Small intestine (tissue), 7 donors: ENCODE data around the gene TEKTIP1. TPM values are rescaled to one million over a fixed set of nuclear protein-coding genes. Genes with fewer than 3 reads are reported as not detected.

Experiments used
- DNase-seq, 2 donors: peaks; one replicate each; pipeline versions ENCODE4 v3.0.0 to v3.0.0-alpha.2; 2013
- FAIRE-seq: peaks from 2 replicates; lab custom pipeline; 2012; peaks lifted over from hg19 to GRCh38; lab: Jason Lieb, UNC
- H3K27ac ChIP-seq, 3 donors: one replicate each; pipeline ENCODE4 v1.5.1; 2013; ENCODE audit warnings: low read length in 2 of 3, mild to moderate bottlenecking in 2 of 3, control low read depth in 1 of 3, inconsistent platforms in 1 of 3, low read depth in 1 of 3, moderate library complexity in 1 of 3
- H3K27me3 ChIP-seq, 3 donors: one replicate each; pipeline ENCODE4 v1.6.1; 2013; ENCODE audit warnings: low read length in 3 of 3, inconsistent platforms in 1 of 3; ENCODE audit not compliant: control insufficient read depth in 3 of 3, insufficient read depth in 3 of 3
- H3K36me3 ChIP-seq, 3 donors: one replicate each; pipeline ENCODE4 v1.6.1; 2013; ENCODE audit warnings: low read length in 3 of 3, inconsistent platforms in 1 of 3, low read depth in 1 of 3, mild to moderate bottlenecking in 1 of 3, moderate library complexity in 1 of 3; ENCODE audit not compliant: control insufficient read depth in 3 of 3, insufficient read depth in 2 of 3
- H3K4me1 ChIP-seq, 3 donors: one replicate each; pipeline ENCODE4 v1.6.1; 2013; ENCODE audit warnings: low read length in 2 of 3, inconsistent platforms in 1 of 3, low read depth in 1 of 3, mild to moderate bottlenecking in 1 of 3, moderate library complexity in 1 of 3; ENCODE audit not compliant: control insufficient read depth in 3 of 3, insufficient read depth in 2 of 3
- H3K4me3 ChIP-seq, 3 donors: one replicate each; pipeline ENCODE4 v1.5.1; 2013; ENCODE audit warnings: low read length in 3 of 3, control low read depth in 1 of 3, inconsistent platforms in 1 of 3, low read depth in 1 of 3, mild to moderate bottlenecking in 1 of 3, moderate library complexity in 1 of 3
- H3K9me3 ChIP-seq, 2 donors: one replicate each; pipeline ENCODE4 v1.6.1; 2013; ENCODE audit warnings: low read depth in 1 of 2, low read length in 1 of 2; ENCODE audit not compliant: control insufficient read depth in 2 of 2, insufficient read depth in 1 of 2
- WGBS, 3 donors: extraction: QIAGEN DNeasy Blood & Tissue Kit; methylation state at CpG; one replicate each; pipeline ENCODE4 v1.1.7; 2013; 5-methylcytosine and 5-hydroxymethylcytosine counted together
- polyA plus RNA-seq, 4 donors: library from polyadenylated mRNA; stranded (reverse) in 3 of 4; unstranded in 1 of 4; fragments of 200-250 nt in 3 of 4; fragments of 120-200 nt in 1 of 4; gene quantifications; one replicate each; pipeline versions ENCODE4 v1.2.1 to v1.2.3, GENCODE V29; 2013
- donor health status: healthy with polysubstance abuse.
- donor health status: control.
- donor health status: control.
- donor health status: Bipolar disorder and iron deficiency.
- donor health status: healthy.

TEKTIP1 gene
- polyA plus RNA-seq, 4 donors = 0.73 to 3.3 (median 1.3) TPM; not detected in 1

DNA sequence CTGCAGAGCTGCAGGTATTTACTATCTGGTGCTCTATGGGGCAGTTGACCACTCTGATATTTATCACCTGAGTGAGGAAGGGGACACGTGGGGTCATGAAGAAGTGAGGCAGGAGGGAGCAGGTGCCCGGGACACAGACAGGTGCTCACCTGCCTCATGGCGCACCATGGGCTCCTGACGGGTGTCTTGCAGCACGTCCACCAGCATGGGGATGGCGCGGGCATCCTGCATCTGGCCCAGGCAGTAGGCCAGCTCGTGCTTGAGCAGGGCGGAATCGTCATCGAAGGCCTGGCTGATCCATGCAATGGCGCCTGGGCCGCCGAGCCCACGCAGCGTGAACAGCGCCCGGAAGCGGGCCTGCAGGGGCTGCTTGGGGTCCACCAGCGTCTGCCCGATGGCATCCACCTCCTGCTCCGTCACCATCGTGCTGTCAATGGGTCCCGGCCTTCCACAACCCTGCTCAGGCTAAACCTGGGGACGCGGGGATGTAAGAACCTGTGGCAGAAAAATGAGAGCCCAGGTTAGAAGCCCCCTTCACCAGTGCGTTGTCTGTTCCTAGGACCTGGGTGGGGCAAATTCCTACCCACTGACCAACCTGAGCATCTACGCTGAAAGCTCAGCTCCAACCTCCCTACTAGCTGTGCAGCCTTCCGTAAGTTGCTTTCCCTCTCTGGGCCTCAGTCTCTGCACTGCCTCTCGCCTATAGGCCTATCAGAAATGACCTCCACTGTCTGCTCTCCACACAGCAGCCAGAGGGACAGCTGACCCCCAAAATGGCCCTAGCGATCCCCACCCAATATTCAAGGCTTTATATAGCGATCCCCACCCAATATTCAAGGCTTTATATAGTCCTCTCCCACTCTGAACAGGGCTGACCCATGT, 42.3 kb upstream of the TEKTIP1 start:
- Histone ChIP-seq H3K36me3 (peaks cover 2 to 61% (median 7%) of the 10 kb centered on the region in 3 donors), H3K27ac (no peak overlapping the region), H3K9me3 (no peaks in the 10 kb centered on the region), H3K4me3 (no peak overlapping the region), H3K27me3 (no peaks in the 10 kb centered on the region), H3K4me1 (peaks cover 0 to 4% (median 0%) of the 10 kb centered on the region in 3 donors)
- DNase-seq (no peak), FAIRE-seq (no peak)
- 95 to 97% (median 96%) methylated on average over 31 to 32 of the region's 32 CpGs for WGBS, 3 donors

DNA sequence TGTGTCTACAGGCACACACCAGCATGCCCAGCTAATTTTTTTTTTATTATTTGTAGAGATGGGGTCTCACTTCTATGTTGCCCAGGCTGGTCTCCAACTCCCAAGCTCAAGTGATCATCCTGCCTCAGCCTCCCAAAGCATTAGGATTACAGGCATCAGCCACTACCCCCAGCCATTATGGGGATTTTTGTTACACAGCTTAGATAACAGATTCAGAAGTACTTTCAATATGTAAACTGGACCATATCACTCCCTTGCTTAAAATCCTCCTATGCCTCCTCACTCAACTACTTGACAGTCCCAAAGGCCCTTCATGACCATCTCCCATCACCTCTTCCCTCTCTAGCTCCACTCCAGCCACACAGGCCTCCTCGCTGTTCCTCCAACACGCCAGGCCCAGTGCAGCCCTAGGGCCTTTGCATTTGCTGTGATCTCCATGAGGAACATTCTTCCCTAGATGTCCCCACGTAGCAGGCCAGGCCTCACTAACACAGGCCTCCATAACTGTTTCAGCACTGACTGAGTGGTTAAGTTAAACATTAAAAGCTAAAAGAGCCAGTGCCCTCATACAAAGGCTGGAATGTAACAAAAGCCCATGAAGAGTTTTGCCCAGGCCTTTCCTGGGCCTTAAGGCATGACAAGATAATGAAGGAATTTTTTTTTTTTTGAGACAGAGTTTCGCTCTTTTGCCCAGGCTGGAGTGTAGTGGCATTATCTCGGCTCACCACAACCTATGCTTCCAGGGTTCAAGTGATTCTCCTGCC, 41.0 kb upstream of the TEKTIP1 start:
- no peak for FAIRE-seq
- Histone ChIP-seq H3K27ac (no peak overlapping the region), H3K9me3 (no peaks in the 10 kb centered on the region), H3K4me1 (peaks cover 0 to 4% (median 0%) of the 10 kb centered on the region in 3 donors), H3K4me3 (no peak overlapping the region), H3K36me3 (peaks cover 0 to 49% (median 4%) of the 10 kb centered on the region in 3 donors), H3K27me3 (no peaks in the 10 kb centered on the region)
- no peak for DNase-seq
- WGBS, 3 donors = 96 to 98% (median 97%) methylated on average over 5 of the region's 5 CpGs

DNA sequence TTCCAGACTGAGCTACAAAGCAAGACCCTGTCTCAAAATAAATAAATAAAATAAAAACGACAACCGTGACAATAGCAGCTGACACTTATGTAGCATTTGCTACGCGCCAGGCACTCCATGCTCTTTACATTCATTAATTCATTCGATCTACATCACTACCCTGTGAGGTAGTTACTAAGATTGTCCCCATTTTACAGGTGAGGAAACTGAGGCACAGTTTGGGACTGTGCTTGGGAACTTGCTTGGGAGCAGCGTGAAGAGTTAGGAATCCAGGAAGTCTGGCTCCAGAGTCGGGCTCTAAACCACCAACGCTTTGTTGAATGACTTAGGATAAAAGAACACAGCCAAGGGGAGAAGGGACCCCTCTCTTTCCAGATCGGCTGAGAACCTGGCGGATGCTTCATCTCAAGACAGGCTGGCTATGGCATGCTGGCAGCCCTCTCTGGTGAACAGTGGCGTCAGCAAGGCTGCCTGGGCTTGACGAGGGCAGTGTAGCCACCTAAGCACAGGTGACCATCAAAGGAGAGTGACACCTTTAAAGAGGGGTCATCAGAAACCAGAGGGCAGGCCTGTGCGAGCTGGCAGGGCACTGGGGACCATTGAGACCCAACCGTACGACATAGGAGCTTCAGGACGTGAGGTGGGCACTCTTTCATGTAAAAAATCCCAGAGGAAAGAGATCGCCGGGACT, 39.1 kb upstream of the TEKTIP1 start:
- H3K9me3 ChIP-seq = no peaks in the 10 kb centered on the region
- WGBS, 3 donors = 23 to 24% (median 23%) methylated on average over 18 of the region's 18 CpGs
- peak overlapping the region; percentile 63 to 96 (median 66) for H3K4me3 ChIP-seq
- H3K27me3 ChIP-seq = no peaks in the 10 kb centered on the region
- DNase-seq (no peak), FAIRE-seq (no peak)
- peaks cover 0 to 4% (median 0%) of the 10 kb centered on the region in 3 donors for H3K4me1 ChIP-seq
- peaks cover 0 to 32% (median 0%) of the 10 kb centered on the region in 3 donors for H3K36me3 ChIP-seq
- H3K27ac ChIP-seq = peak overlapping the region; percentile 67 to 96 (median 86)

DNA sequence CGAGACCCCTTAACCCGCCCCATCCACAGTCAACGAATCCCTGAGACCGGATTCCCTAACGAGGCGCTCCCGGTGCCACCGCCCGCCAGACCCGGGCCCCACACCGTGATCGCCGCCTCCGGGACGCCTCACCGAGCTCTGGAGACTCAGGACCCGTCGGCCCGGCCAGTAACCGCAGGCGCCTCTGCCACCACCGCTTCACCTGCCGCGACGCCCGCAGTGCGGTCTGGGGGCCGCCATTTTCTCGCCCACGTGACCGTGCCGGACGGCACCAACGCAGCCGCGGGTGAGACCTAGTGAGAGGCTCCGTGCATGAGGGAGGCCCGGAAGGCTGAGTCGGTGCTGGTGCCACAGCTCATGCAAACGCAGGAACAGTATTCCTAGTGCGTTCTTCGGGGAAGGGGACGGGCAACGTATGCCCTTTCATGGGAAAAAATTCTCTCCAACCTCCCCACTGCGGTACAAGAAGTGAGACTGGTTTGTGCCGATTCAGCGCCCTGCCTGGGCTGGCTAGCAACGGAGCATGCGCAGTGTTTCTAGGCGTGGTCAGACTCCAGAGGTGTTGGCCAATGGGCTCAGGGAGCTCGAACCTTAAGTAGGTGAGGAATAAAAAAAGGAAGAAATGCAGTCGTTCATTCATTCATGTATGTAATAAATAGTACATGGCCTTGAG, 38.4 kb upstream of the TEKTIP1 start, which contains the start of gene DOHH:
TSS of gene DOHH (minus strand) at position 246 of the 673 bp plus-strand sequence. CDS start 3,860 bp downstream, outside the sequence.
- H3K27me3 ChIP-seq = no peaks in the 10 kb centered on the region
- H3K4me3 ChIP-seq = peak within 1 kb of the TSS; percentile 63 to 96 (median 66)
- peaks cover 0 to 4% (median 0%) of the 10 kb centered on the region in 3 donors for H3K4me1 ChIP-seq
- DNase-seq = peak; percentile 98 to 99
- FAIRE-seq = no peak
- H3K36me3 ChIP-seq = peaks cover 0 to 25% (median 0%) of the 10 kb centered on the region in 3 donors
- 0% methylated on average over 41 to 52 of the region's 52 CpGs for WGBS, 3 donors
- H3K27ac ChIP-seq = peak within 1 kb of the TSS; percentile 67 to 96 (median 86)
- H3K9me3 ChIP-seq = no peaks in the 10 kb centered on the region

DNA sequence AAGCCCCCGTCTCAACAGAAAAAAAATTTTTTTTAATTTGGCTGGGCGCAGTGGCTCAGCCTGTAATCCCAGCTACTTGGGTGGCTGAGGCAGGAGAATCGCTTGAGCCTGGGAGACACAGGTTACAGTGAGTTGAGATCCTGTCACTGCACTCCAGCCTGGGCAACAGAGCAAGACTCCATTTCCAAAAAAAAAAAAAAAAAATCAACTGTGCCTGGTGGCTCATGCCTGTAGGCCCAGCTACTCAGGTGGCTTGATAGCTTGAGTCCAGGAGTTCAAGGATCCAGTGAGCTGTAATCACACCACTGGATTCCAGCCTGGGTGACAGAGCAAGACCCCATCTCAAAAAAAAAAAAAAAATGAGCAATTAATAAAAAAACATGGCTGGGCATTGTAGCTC, 37.2 kb upstream of the TEKTIP1 start:
- no peak for DNase-seq
- Histone ChIP-seq H3K27ac (no peak overlapping the region), H3K4me1 (peaks cover 0 to 4% (median 0%) of the 10 kb centered on the region in 3 donors), H3K36me3 (peaks cover 0 to 13% (median 0%) of the 10 kb centered on the region in 3 donors), H3K9me3 (no peaks in the 10 kb centered on the region), H3K4me3 (no peak overlapping the region), H3K27me3 (no peaks in the 10 kb centered on the region)
- FAIRE-seq = no peak
- 86 to 92% (median 89%) methylated on average over 3 of the region's 3 CpGs for WGBS, 3 donors

DNA sequence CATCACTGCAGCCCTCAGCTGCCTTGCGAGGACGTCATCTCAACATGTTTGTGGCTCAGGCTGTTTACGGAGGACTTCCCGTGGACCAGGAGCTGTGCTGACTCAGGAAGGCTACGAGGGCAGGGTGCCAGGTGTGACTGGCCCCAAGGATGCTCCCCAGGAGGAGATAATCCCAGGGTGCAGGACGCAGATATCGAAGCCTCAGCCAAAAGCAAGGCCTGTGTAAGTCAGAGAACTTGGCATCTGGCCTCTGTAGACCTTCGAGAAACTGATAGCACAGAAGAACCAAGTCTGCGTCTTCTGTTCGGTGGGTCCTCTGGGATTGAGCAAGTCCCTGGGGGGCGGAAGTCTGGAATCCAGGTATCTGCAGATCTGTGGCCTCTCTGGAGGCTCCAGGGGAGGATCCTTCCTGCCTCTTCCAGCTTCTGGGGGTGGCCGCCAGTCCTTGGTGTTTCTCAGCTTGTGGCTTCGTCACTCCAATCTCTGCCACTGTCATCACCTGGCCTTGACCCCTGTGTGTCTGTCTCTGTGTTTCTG, 35.9 kb upstream of the TEKTIP1 start:
- DNase-seq (no peak), FAIRE-seq (no peak)
- peaks cover 0 to under 1% (median 0%) of the 10 kb centered on the region in 3 donors for H3K36me3 ChIP-seq
- H3K27ac ChIP-seq = no peak overlapping the region
- no peak overlapping the region for H3K4me3 ChIP-seq
- WGBS, 3 donors = 80 to 88% (median 84%) methylated on average over 13 of the region's 13 CpGs
- no peaks in the 10 kb centered on the region for H3K9me3 ChIP-seq
- peaks cover 0 to 9% (median 0%) of the 10 kb centered on the region in 3 donors for H3K4me1 ChIP-seq
- H3K27me3 ChIP-seq = no peaks in the 10 kb centered on the region

DNA sequence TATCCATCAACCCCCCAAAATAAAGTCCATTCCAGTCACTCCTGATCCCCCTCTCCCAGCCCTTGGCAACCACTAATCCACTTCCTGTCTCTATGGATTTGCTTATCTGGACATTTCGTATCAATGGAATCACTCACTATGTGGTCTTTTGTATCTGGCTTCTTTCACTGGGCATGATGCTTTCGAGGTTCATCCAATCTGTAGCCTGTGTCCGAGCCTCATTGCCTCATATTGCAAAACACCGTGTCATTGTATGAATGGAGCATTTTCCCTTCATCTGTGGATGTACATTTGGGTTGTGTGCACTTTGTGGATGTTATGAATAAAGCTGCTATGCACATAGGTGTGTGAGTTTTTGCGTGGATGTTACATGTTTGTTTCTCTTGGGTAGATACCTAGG, 34.2 kb upstream of the TEKTIP1 start:
- Histone ChIP-seq H3K27me3 (no peaks in the 10 kb centered on the region), H3K36me3 (peaks cover under 1 to 16% (median 2%) of the 10 kb centered on the region in 3 donors), H3K27ac (no peak overlapping the region), H3K4me1 (peaks cover 0 to 16% (median 4%) of the 10 kb centered on the region in 3 donors), H3K4me3 (no peak overlapping the region), H3K9me3 (no peaks in the 10 kb centered on the region)
- 77 to 89% (median 83%) methylated on average over 5 of the region's 5 CpGs for WGBS, 3 donors
- DNase-seq (peak in 1 of 2 donors; percentile 22), FAIRE-seq (no peak)
